ENCODE measurements around the gene MARVELD1.

MARVELD1 gene

DNA sequence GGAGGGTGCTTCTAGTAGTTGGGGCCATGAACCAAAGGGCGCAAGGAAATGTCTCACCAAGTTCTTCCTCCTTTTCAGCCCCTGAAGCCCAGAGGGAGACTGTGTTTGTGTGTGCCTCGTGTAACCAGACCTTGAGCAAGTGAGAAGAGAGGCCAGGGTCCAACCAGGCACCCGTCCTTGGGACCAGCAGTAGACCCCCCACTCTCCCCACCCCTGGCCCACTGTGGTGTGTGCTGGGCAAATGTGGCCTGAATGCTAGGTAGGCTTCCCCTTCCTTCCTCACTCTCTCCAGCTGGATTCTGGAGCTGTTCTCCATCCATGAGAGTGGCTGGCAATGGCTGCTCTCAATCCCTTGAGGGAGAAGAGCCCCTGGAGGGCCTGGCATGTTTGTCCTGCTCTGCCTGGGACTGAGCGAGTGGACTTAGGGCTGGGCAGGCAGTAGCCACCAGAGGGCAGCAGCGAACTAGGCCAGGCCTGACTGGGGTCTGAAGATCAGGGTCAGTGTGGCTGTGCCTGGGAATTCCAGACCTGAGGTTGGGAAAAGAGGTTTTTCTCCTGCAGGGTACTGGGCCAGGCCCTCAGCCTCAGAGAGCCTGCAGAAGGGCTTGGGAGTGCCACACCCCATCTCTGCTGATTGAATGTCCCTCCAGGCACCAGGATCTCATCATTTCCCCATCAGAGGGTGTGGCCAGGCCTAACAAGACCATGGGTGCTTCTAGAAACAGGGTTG, 45.8 kb downstream of the MARVELD1 start:
- DNase-seq: peak in 1 of 2 experiments; percentile 51

DNA sequence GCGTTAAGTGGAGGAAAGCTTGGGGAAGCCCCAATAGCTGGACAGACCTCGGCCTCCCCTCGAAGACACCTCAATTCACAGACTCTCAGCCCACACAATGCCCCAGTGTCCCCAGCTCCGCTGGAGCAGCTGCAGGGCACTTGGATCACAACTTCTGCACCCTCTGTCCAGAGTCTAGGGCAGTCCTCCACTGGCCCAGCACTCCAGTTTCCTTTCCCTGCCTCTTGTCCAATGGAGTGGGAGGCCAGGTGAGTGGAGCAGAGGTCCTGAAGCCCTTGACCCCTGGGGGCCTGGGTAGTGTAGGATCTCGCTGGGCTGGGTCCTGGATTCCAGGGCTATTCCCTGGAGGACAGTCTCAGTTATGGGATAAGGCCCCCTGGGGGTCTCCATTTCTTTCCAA, 46.4 kb downstream of the MARVELD1 start:
- DNase-seq: no peak

DNA sequence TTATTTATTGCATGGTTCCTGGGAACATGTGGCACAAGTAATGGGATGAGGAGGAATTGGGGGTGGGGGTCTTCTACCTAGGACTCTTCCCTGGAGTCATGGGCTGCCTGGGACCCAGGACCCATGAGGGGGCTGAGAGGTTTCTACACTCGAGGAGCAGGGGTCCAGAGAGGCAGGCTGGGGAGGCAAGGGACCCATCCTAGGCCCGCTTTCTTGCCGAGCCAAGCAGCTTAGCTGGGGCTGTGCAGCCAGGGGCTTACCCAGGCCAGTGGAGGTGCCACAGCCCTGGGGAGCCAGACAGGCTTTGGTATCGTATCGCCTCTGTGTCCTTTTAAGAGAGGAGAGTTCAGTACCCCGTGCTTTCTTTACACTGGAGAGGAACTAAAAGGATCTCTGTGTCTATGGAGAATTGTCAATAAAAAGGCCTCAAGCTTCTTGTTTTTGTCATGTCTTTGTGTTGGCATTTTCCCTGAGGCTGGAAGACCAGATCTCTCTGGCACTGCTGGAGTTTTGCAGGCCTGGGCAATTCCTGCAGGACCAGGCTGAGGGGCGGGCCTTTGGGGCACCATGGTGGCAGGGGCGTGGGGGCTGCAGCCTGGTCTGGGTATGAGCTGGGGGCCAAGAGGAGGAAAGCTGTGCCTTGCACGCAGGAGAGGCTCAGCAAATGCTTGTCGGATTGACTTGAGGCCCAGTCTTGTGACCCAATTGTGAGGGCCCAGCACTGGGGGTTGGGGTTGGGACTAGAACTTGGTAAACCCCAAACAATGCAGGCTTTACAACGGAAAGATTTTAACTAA, 47.1 kb downstream of the MARVELD1 start:
- DNase-seq: no peak

DNA sequence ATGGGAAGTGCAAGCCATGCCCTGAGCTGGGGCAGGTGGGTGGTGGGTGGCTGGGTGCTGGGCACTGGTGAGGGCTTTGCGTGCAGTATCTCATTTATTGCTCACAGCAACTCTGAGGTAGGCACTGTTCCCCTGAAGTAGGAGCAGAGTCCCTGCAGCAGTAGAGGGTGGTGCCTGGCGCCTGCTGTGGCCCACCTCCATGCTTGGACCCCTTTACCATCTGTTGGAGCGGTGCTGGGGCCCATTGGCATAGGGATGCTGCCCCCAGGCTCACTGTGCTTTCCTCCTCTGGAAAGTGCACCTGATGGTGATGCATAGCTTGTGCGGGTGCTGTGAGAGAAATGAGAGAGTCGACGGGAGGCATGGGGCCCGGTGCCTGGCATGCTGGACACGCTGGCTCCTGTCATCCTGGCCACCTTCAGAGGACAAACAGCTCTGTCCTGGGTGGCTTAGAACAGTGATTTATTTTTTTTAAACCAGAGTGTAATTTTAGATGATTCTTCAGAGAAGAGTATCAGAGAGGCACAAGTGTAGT, 47.9 kb downstream of the MARVELD1 start:
- no peak for DNase-seq

DNA sequence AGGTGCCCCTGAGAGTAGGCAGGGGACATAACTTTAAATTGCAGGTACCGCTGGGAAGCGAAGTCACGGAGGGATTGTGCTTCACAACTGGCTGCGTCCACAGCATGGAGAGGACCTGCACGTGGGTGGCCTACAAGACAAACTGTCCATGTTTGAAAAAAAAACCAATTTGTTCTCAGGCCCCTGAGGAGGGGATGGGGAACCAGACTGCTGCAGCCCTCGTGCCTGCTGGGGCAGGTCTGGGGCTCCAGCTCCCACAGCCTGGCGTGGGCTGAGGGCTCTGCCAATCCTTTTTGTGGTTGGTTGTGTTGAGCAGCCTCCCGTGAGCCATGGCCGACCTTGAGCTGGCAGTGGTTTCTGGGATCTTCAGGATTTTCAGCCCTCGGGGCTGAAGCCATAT, 48.5 kb downstream of the MARVELD1 start:
- no peak for DNase-seq

DNA sequence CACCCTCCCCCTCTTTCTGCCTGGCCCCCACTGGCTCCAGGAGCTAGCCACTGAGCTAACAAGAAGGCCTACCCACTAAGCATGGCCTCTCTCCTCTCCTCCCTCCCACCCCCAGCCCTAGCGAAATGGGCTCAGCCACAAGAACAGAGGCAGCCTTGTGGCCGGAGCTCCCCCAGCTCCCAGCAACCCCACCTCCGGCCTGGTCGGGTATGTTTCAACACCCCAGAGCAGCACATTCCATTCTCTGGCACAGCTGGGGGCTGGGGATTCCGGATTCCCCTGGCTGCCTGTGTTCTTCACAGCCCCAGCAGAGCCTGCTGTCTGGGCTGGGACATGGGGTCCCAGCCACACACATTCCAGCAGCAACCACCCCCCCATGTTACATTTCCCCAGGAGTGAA, 49.3 kb downstream of the MARVELD1 start:
- DNase-seq: no peak

DNA sequence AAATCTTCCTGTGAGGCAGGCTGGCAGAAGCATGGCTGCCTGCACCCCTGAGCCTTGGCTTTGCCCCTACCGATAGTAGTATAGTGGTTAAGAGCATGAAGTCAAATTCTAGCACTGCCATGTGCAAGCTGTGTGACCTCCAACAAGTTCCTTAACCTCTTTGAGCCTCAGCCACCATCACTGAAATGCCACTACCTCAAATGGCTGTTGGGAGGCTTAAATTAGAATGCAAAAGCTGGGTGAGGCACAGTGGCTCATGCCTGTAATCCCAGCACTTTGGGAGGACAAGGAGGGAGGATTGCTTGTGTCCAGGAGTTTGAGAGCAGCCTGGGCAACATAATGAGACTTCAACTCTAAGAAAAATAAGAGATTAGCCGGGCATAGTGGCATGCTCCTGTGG, 49.9 kb downstream of the MARVELD1 start:
- no peak for DNase-seq

DNA sequence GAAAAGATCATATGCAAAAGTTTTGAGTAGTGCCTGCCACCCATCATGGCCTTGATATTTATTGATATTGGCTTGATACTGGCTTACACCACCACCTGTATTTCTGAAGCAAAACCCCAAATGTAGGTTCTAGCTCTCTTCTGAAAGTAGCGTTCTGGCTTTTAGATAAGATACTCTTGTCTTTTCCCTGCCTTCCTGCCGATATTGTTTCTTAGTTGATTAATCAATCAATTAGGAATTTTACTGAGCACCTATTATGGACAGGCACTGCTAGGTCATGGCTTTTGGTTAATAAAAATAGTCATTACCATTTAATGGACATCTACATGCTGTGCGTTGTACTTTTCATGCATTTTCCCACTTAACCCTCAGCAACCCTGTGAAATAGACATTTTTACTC, 50.4 kb downstream of the MARVELD1 start:
- no peak for DNase-seq

DNA sequence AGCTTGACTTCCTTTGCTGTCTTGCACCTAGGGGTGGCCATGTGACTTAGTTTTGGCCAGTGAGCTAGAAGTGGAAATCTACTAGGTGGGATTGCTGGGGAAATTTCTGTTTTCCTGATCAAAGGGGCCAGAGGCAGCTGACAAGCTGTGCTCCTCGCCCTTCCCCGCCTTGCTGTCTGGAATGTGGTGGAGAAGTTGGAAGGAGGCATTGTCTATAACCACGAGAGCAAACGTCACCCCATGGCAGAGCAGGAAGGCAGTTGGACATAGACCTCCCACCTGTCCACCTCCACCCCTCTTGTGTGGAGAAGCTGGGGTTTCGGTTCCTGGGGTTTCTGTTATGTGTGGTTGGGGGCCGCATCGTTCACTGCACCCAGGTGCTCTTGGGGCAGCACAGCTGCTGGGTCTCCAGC, 51.0 kb downstream of the MARVELD1 start:
- DNase-seq: no peak

DNA sequence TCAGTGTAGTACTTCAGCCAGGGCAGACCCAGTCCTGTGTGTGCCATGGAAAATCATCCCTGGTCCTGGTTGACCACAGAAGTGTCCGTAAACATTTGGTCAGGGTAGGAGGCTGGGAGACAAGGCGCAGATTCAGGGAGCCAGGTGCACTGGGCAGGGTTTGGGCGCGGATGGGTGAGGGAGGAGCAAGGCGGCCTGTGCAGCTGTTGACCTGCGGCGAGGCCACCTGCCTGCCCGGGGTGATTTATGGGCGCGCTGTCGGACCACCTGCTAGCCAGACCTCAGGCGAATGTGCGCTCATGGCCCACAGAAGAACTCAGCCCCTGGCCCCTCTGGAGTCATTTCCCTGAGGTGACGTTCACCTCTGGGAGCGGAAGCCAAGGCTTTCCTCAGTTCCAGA, 51.7 kb downstream of the MARVELD1 start:
- peak in 1 of 2 experiments; percentile 44 for DNase-seq

DNA sequence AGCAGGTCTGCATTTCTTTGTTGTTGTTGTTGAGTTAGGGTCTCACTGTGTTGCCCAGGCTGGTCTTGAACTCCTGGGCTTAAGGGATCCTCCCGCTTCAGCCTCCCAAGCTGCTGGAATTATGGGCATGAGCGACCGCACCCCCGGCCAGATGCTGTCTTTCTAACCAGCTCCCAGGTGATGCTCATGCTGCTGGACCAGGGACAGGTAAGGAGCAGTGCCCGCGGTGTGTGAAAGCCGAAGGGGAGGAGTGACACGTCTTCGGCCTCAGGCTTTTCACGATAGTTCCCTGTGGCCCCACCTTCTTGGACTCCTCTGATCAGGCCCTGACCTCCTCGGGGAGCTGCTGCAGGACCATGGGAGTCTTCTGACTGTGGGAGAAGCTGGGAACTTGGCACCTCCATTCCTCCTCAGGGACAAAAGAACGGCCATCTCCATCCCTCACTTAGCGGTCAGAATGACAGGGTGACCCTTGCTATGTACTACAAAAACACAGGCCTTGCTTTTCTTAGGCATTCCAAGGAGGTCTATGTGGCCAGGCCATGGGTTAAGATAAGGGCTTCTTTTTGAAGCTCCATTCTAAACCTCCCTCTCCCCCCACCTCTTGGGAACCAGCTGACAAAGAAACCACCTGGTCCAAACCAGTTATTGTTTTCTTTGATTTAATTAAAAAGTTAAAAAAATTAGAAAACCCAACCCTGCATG, 52.7 kb downstream of the MARVELD1 start:
- no peak for DNase-seq

DNA sequence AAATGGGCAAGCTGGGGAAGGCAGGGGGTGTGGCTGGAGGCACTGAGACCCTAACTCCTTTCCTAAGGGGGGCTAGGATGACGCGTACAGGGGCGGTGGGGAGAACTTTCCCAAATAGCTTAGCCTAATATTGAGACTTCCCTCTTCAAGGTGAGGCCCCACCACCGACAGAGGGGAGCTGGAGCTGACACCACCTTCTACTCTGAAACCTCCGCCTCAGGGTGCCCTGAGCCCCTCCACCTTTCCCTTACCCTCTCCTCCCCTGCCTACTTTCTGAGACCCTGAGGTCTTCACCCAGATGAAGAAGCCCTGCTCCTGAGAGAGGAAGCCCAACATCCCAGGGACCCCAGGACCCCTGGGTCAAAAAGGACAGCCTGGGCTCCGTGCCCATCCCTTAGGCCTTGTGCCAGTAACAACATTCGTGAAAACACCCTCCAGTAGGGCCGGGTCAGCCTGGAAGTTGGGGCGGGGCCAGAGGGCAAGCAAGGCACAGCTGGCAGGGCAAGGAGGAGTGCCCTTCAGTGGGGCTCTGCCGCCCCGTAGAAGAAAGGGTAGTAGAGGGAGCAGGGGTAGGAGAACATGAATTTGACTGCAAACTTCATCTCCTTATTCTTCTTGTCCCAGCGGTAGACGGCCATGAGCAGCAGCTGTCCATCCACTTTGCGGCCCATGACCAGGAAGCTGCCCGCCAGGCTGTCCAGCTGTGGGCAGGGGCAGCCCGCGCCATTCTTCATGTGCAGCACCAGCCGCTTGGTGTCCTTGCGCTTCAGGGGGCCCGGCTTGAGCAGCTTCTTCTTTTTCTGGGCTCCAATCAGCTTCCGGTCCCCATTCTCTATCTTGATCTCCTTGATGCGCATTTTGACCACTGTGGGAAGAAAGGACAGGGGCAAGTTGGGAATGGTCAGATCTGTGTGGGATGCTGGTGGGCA, 53.7 kb downstream of the MARVELD1 start:
- no peak for DNase-seq

Measured in NCI-H524 (cell line).